K562 (cell line): ENCODE data around the gene SYNPO. TPM values are rescaled to one million over a fixed set of nuclear protein-coding genes. Genes with fewer than 3 reads are reported as not detected.

Source experiments
- ATAC-seq: fragments of 200-7000 bp; cut with Tn5 transposase; 3 replicates; pipeline ENCODE4 v1.9.1; 2020; ENCODE audit warnings: moderate library complexity
- BruUV-seq: library from RNA; stranded (reverse); fragments of 400-500 nt; replicated peaks from 2 replicates; lab custom pipeline; 2021; lab: Mats Ljungman, UMichigan
- CTCF ChIA-PET: fragments of 300-600 bp; formaldehyde crosslinking; extraction: SDS; loops from one replicate; lab custom pipeline; 2021; ENCODE audit warnings: low intra/inter-chr PET ratio; lab: Yijun Ruan, JAX
- POLR2A ChIA-PET: fragments of 300-600, 350-650 bp; sonication (Branson Sonifier 250); formaldehyde crosslinking; extraction: SDS; loops from one replicate; lab custom pipeline; 2021; ENCODE audit warnings: antibody characterized with exemption, inconsistent platforms; lab: Yijun Ruan, JAX
- DNase-seq, 4 experiments: peaks; one replicate each; pipeline versions ENCODE4 v3.0.0 to v3.0.0-alpha.2; 2011 to 2018; ENCODE audit warnings: low spot score in 3 of 4, mixed read lengths in 3 of 4; ENCODE audit errors: extremely low read depth in 1 of 4
- FAIRE-seq: peaks from 2 replicates; lab custom pipeline; 2011; peaks lifted over from hg19 to GRCh38; lab: Jason Lieb, UNC
- H2AFZ ChIP-seq: 2 replicates; pipeline ENCODE4 v1.6.0; 2011; ENCODE audit warnings: low read depth, low read length, control low read depth, inconsistent platforms
- H3K27ac ChIP-seq: fragments of 200-600 bp; 3 replicates; pipeline ENCODE4 v1.8.0; 2011; ENCODE audit warnings: low read depth, mild to moderate bottlenecking, control low read depth, inconsistent platforms, low read length, moderate library complexity, mixed read lengths; ENCODE audit errors: extremely low read depth
- H3K27me3 ChIP-seq, 2 experiments: fragments of 300-600 bp in 1 of 2; 2 replicates in 1 of 2; 3 replicates in 1 of 2; pipeline versions ENCODE4 v1.6.0 to v1.8.0; 2011; ENCODE audit warnings: inconsistent platforms in 2 of 2, low read length in 2 of 2, mild to moderate bottlenecking in 1 of 2, mixed read lengths in 1 of 2, moderate library complexity in 1 of 2; ENCODE audit not compliant: control insufficient read depth in 2 of 2, insufficient read depth in 2 of 2
- H3K36me3 ChIP-seq: fragments of 300-600 bp; 3 replicates; pipeline ENCODE4 v1.8.0; 2011; ENCODE audit warnings: mild to moderate bottlenecking, low read length, inconsistent platforms; ENCODE audit not compliant: control insufficient read depth, insufficient read depth
- H3K4me1 ChIP-seq, 2 experiments: fragments of 200-600 bp in 1 of 2; replicated peaks in 1 of 2; 2 replicates in 1 of 2; 3 replicates in 1 of 2; pipeline versions ENCODE4 v1.5.1 to v1.8.0; 2011; ENCODE audit warnings: inconsistent platforms in 2 of 2, low read length in 2 of 2, mild to moderate bottlenecking in 1 of 2, mixed read lengths in 1 of 2, moderate library complexity in 1 of 2; ENCODE audit not compliant: control insufficient read depth in 2 of 2, insufficient read depth in 2 of 2
- H3K4me2 ChIP-seq: 2 replicates; pipeline ENCODE4 v1.6.1; 2011; ENCODE audit warnings: low read length, control low read depth, inconsistent platforms, mixed read lengths; ENCODE audit not compliant: insufficient read depth
- H3K4me3 ChIP-seq: fragments of 200-600 bp; sonication (generic), shearing (Covaris generic); 2 replicates; pipeline ENCODE4 v1.5.1; 2016; ENCODE audit warnings: control low read depth, inconsistent platforms
- H3K79me2 ChIP-seq: fragments of 200-600 bp; 3 replicates; pipeline ENCODE4 v1.8.0; 2011; ENCODE audit warnings: low read length, inconsistent platforms; ENCODE audit not compliant: control insufficient read depth, insufficient read depth
- H3K9ac ChIP-seq, 2 experiments: 2 replicates each; pipeline versions ENCODE4 v1.6.0 to v1.6.1; 2011; ENCODE audit warnings: low read depth in 2 of 2, low read length in 2 of 2, control low read depth in 1 of 2, inconsistent platforms in 1 of 2, mild to moderate bottlenecking in 1 of 2, mixed read lengths in 1 of 2; ENCODE audit not compliant: insufficient read depth in 1 of 2
- H3K9me1 ChIP-seq: one replicate; pipeline ENCODE4 v1.6.0; 2011; ENCODE audit warnings: inconsistent platforms, mild to moderate bottlenecking, low read length, moderate library complexity; ENCODE audit not compliant: control insufficient read depth, insufficient read depth
- H3K9me3 ChIP-seq: replicated peaks from 2 replicates; pipeline ENCODE4 v1.5.1; 2011; ENCODE audit warnings: low read depth, low read length, inconsistent platforms; ENCODE audit not compliant: control insufficient read depth, insufficient read depth
- H4K20me1 ChIP-seq: replicated peaks from 2 replicates; pipeline ENCODE4 v1.6.1; 2011; ENCODE audit warnings: low read length, inconsistent platforms, mixed read lengths; ENCODE audit not compliant: control insufficient read depth, insufficient read depth
- ARID1B ChIP-seq: fragments of 450-650 bp; IDR thresholded peaks from 2 replicates; pipeline ENCODE4 v1.6.1; 2016; ENCODE audit warnings: antibody characterized with exemption, mild to moderate bottlenecking, inconsistent platforms
- FIP1L1 ChIP-seq: fragments of 200-400 bp; formaldehyde crosslinking; IDR thresholded peaks from 2 replicates; pipeline ENCODE4 v1.6.1; 2018; ENCODE audit warnings: mild to moderate bottlenecking, low read depth, low read length; ENCODE audit not compliant: poor library complexity, severe bottlenecking
- KDM1A ChIP-seq, 2 experiments: fragments of 450-650 bp; IDR thresholded peaks; 2 replicates each; pipeline ENCODE4 v1.6.1; 2016; ENCODE audit warnings: mild to moderate bottlenecking in 2 of 2
- NFIC ChIP-seq: fragments of 450-650 bp; IDR thresholded peaks from 2 replicates; pipeline ENCODE4 v1.6.1; 2017; ENCODE audit warnings: mild to moderate bottlenecking, inconsistent platforms
- RBBP5 ChIP-seq: fragments of 200-600 bp; sonication (generic); IDR thresholded peaks from 2 replicates; pipeline ENCODE4 v1.6.1; 2012; ENCODE audit warnings: borderline replicate concordance, mild to moderate bottlenecking, low read length, control low read depth, inconsistent platforms; ENCODE audit not compliant: insufficient read depth, poor library complexity, severe bottlenecking
- RBM14 ChIP-seq: fragments of 200-400 bp; formaldehyde crosslinking; IDR thresholded peaks from 2 replicates; pipeline ENCODE4 v1.6.1; 2018; ENCODE audit warnings: low read depth, mild to moderate bottlenecking, low read length, moderate library complexity, borderline replicate concordance; ENCODE audit not compliant: insufficient read depth
- RBM17 ChIP-seq: fragments of 200-400 bp; formaldehyde crosslinking; IDR thresholded peaks from 2 replicates; pipeline ENCODE4 v1.6.1; 2017; ENCODE audit warnings: low read depth, mild to moderate bottlenecking, low read length, borderline replicate concordance
- SMARCC2 ChIP-seq: fragments of 450-650 bp; IDR thresholded peaks from 2 replicates; pipeline ENCODE4 v1.6.1; 2017; ENCODE audit warnings: antibody characterized with exemption, moderate library complexity, mild to moderate bottlenecking, low read depth
- SNIP1 ChIP-seq: fragments of 450-650 bp; IDR thresholded peaks from 2 replicates; pipeline ENCODE4 v1.7.1; 2017; ENCODE audit warnings: low read depth, mild to moderate bottlenecking
- TAL1 ChIP-seq: fragments of 450-650 bp; IDR thresholded peaks from 2 replicates; pipeline ENCODE4 v1.6.1; 2016; ENCODE audit warnings: mild to moderate bottlenecking
- TSC22D4 ChIP-seq: fragments of 450-650 bp; IDR thresholded peaks from 2 replicates; pipeline ENCODE4 v1.6.1; 2016; ENCODE audit warnings: missing genetic modification characterization, missing biosample characterization, control low read depth
- ZNF23 ChIP-seq: fragments of 250-450 bp; sonication (Bioruptor Pico); IDR thresholded peaks from 2 replicates; pipeline ENCODE4 v1.4.0; 2020; ENCODE audit warnings: mild to moderate bottlenecking
- WGBS: fragments of 100-300 bp; shearing (Covaris generic); methylation state at CpG from one replicate; pipeline ENCODE4 v1.1.6; 2016; ENCODE audit warnings: low coverage, mixed read lengths; ENCODE audit not compliant: insufficient coverage; ENCODE audit errors: missing lambda C conversion rate; 5-methylcytosine and 5-hydroxymethylcytosine counted together
- in situ Hi-C: fragments of 300-500 bp; cut with MboI; formaldehyde crosslinking; loops from 4 replicates; pipeline ENCODE4 v1.15.0; 2018; ENCODE audit warnings: inconsistent platforms, mixed read lengths
- intact Hi-C: fragments of 100-400 bp; cut with micrococcal nuclease; formaldehyde crosslinking; loops from 2 replicates; pipeline ENCODE4 v1.14.2; 2022
- polyA plus RNA-seq, 8 experiments: library from polyadenylated mRNA; depleted of rRNA in 4 of 8; stranded (reverse) in 5 of 8; unstranded in 3 of 8; fragments of >200 nt; fragmentation: Nextera tagmentation in 2 of 8; fragmentation: Illumina TruSeq in 1 of 8; extraction: Ambion mirVana in 2 of 8; extraction: Trizol in 1 of 8; gene quantifications; 2 replicates each; pipeline versions ENCODE4 v1.2.1 to v1.2.3, GENCODE V29; 2011 to 2014; ENCODE audit warnings: inconsistent platforms in 1 of 8, missing spikeins in 1 of 8
- total RNA-seq, 7 experiments: library from RNA; depleted of rRNA in 6 of 7; stranded (reverse); fragments of >200 nt in 6 of 7; fragmentation: Illumina TruSeq in 2 of 7; extraction: Trizol in 2 of 7; gene quantifications; 2 replicates each; pipeline versions ENCODE4 v1.2.1 to v1.2.3, GENCODE V29; 2011 to 2021; ENCODE audit warnings: low replicate concordance in 1 of 7

SYNPO gene
- total and polyA plus RNA-seq, 9 of the 15 experiments (the other 6 are each of a cell fraction or from before 2014, with no cell fraction given) = 0.01 to 0.31 (median 0.03) TPM; not detected in 4

DNA sequence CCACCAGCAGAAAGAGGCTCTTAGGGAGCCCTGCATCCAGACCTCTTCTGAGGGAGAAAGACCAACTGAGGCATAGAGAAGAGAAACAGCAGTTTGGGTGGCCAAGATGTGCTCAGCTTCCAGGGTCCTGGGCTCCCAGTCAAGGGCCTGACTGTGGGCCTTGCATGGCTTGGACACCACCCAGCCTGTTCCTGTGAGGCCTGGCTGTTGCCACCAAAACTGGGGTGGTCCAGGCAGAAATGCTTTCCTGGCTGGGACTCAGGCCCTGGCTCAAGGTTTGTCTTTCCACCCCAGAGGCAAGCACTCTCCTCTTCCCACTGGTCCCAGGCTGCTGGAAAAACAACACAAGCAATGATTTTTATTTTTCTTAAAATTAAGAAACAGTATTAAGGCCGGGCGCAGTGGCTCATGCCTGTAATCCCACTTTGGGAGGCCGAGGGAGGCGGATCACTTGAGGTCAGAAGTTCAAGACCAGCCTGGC lies 33.9 kb downstream of the SYNPO start:
- FAIRE-seq (no peak), ATAC-seq (no peak; the same call in 2 of the 3 replicates), DNase-seq (no peak)
- no peaks in the 10 kb centered on the region for H4K20me1 ChIP-seq
- CTCF ChIA-PET = no interaction called here
- no peak overlapping the region for H3K4me3 ChIP-seq
- peaks cover 12 to 26% of the 10 kb centered on the region in 2 experiments; a peak in 3 of 5 replicates for H3K27me3 ChIP-seq
- 52% methylated on average over 4 of the region's 4 CpGs for WGBS
- no peak overlapping the region for H2AFZ ChIP-seq
- in situ Hi-C loops = no loop called here
- POLR2A ChIA-PET = no interaction called here
- no peaks in the 10 kb centered on the region for H3K79me2 ChIP-seq
- H3K36me3 ChIP-seq = no peaks in the 10 kb centered on the region
- H3K27ac ChIP-seq = no peak overlapping the region
- intact Hi-C loops = no loop called here
- no peak overlapping the region; a peak in 1 of 4 replicates for H3K9ac ChIP-seq
- no peaks in the 10 kb centered on the region for H3K9me3 ChIP-seq
- no TSS peak for BruUV-seq
- no peaks in the 10 kb centered on the region for H3K9me1 ChIP-seq
- H3K4me1 ChIP-seq = peaks cover 0 to 13% of the 10 kb centered on the region in 2 experiments; a peak in 2 of 5 replicates
- TF ChIP-seq NFIC (no peak), ARID1B (no peak), RBBP5 (no peak), SMARCC2 (no peak), TSC22D4 (tag) (no peak), RBM14 (no peak), RBM17 (no peak), ZNF23 (CRISPR knock-in tag) (no peak), SNIP1 (no peak), FIP1L1 (no peak), KDM1A (IDR thresholded peaks at IDR 0.05) (no peak), TAL1 (no peak)
- H3K4me2 ChIP-seq = no peak overlapping the region
